Measurements from ENCODE around the gene BLVRB. TPM values are rescaled to one million over a fixed set of nuclear protein-coding genes. Genes with fewer than 3 reads are reported as not detected.
A peak's percentile ranks its signal among the peaks of the same experiment; 100 is the strongest.
"Not testable (repeated sequence)": the region's sequence is repeated elsewhere in the genome, so short reads cannot be mapped to it uniquely, and the experiment has no call there.

The BLVRB gene
- total RNA-seq, 2 experiments from 2014 or later = 34.1 to 35.6 TPM

DNA sequence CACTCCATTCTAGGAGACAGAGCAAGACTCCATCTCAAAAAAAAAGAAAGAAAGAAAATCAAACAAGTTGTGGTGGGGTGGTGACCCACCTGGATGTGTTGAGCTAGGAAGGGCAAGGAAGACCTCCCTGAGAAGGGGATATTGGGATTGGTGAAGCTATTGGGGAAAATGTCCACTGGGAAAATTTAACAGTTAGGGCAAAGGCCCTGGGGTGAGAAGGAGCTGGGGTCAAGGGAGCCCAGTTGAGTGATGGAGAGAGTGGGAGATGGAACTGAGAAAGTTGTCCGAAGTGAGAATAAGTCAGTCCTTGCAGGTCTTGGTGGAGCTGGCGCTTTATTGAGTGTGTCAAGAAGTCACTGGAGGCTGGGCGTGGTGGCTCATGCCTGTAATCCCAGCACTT, 27.3 kb downstream of the BLVRB start:
- H3K4me1 Mint-ChIP-seq = peaks cover 21% of the 10 kb centered on the region
- DNase-seq (no peak), ATAC-seq (no peak)
- ChIA-PET POLR2A (interaction anchor here (0.6 to 1.4 kb wide), 3 partner anchors 12 to 26 kb away, joined by 3 to 4 read pairs (median 3); no protein-coding TSS in a partner anchor), CTCF (interaction anchor here (2.6 kb wide), 1 partner anchor 12 kb away, joined by 13 read pairs; the partner anchor contains the start of gene SERTAD1)
- H3K9me3 Mint-ChIP-seq (ENCODE audit: low read depth) = no peaks in the 10 kb centered on the region
- peaks cover 8% of the 10 kb centered on the region for H3K36me3 Mint-ChIP-seq (ENCODE audit: low read depth)
- H3K27me3 Mint-ChIP-seq = no peaks in the 10 kb centered on the region
- no peak overlapping the region for H3K27ac Mint-ChIP-seq
- intact Hi-C loops (cut with DNase I, micrococcal nuclease) = no loop called here
- H3K4me3 Mint-ChIP-seq = no peak overlapping the region

DNA sequence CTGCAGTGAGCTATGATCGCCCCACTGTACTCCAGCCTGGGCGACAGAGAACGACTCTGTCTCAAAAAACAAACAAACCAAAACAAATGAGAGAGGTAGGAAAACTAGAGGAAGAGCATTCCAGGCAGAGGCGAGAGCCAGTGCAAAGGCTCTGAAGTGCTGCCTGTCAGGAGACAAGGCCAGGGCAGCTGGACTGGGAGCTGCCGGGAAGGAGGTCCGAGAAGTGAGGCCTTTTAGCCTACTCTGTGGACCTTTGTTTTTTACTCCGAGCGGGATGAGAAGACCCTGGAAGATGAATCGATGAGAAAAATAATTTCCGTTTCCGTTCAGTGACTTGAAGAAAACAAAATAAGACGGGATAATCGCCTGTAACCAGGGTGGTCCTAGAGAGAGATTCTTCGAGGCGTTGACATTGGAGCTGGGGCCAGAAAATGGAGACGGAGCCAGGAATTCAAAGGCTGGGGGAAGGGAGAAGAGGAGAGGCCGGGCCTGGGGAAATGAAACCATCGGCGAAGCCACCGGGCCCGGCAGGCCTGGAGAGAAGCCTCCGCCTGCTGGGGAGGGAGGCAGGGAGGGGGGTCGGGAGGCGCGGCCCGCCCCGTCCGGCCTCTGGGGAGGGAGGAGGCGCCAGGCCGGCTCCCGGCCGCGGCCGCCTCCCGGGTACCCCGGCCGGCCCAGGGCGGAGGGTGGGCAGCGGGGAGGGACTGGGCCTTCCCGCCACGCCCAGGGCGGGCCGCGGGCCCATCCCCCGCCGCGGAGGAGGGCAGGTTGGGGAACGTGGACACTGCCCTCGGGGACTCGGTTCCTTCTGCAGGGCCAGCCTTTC, 31.9 kb downstream of the BLVRB start:
- CTCF ChIA-PET = interaction anchor here (0.7 to 4.1 kb wide), 5 partner anchors 8 to 953 kb away, joined by 3 to 20 read pairs (median 3); partner anchors contain the start of genes BLVRB and TIMM50
- ATAC-seq (peak; percentile 86), DNase-seq (peak; percentile 74)
- peaks cover 15% of the 10 kb centered on the region for H3K4me1 Mint-ChIP-seq
- H3K27me3 Mint-ChIP-seq = no peaks in the 10 kb centered on the region
- peak overlapping the region; percentile 75 for H3K4me3 Mint-ChIP-seq
- intact Hi-C loops (cut with DNase I, micrococcal nuclease) = loop anchor here in 1 of 2 experiments (1.0 kb wide), 1 partner anchor 10 kb away; no protein-coding TSS in a partner anchor
- POLR2A ChIA-PET = interaction anchor here (0.6 to 2.2 kb wide), 4 partner anchors 8 to 28 kb away, joined by 3 to 8 read pairs (median 4); partner anchors contain the start of genes SERTAD1 and SERTAD3
- H3K9me3 Mint-ChIP-seq (ENCODE audit: low read depth) = no peaks in the 10 kb centered on the region
- H3K27ac Mint-ChIP-seq = peak overlapping the region; percentile 96
- H3K36me3 Mint-ChIP-seq (ENCODE audit: low read depth) = no peaks in the 10 kb centered on the region

DNA sequence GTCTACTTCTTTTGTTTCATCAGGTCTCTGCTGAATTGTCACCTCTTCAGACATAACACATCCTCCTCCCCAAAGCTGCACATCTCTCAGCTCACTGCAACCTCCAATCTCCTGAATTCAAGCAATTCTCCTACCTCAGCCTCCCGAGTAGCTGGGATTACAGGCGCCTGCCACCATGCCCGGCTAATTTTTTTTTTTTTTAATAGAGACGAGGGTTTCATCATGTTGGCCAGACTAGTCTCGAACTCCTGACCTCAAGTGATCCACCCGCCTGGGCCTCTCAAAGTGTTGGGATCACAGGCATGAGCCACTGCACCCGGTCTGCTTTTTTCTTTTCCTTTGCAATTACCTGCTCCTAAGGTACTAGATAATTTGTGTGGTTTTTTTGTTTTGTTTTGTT, 32.8 kb downstream of the BLVRB start:
- ChIA-PET CTCF (interaction anchor here (1.0 to 4.1 kb wide), 5 partner anchors 9 to 99 kb away, joined by 3 to 20 read pairs (median 4); partner anchors contain the start of gene BLVRB), POLR2A (interaction anchor here (0.6 to 2.2 kb wide), 2 partner anchors 10 to 27 kb away, joined by 5 to 8 read pairs; partner anchors contain the start of gene SERTAD3)
- H3K9me3 Mint-ChIP-seq (ENCODE audit: low read depth); H3K36me3 Mint-ChIP-seq (ENCODE audit: low read depth); ATAC-seq; DNase-seq; H3K27me3 Mint-ChIP-seq; H3K27ac Mint-ChIP-seq: not testable (repeated sequence)
- intact Hi-C loops (cut with DNase I, micrococcal nuclease) = loop anchor here in 1 of 2 experiments (1.0 kb wide), 1 partner anchor 11 kb away; no protein-coding TSS in a partner anchor
- Mint-ChIP-seq H3K4me1 (peaks cover 15% of the 10 kb centered on the region), H3K4me3 (peak overlapping the region; percentile 75)

DNA sequence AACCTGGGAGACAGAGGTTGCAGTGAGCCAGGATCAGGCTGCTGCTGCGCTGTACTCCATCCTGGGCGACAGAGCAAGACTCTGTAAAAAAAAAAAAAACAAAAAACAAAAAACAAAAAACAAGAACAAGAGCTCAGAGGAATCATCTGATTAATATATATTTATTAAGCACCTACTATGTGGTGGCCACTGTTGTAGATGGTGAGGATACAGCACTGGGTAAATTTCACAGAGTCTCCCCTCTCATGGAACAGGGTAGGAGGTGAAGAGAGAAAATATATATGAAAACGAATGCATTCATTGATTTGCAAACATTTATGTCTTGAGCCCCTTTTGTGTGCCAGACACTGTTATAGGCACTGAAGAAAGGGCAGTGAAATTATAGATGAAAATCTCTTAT, 33.8 kb downstream of the BLVRB start:
- H3K36me3 Mint-ChIP-seq (ENCODE audit: low read depth) = no peaks in the 10 kb centered on the region
- H3K4me3 Mint-ChIP-seq = no peak overlapping the region
- peaks cover 15% of the 10 kb centered on the region for H3K4me1 Mint-ChIP-seq
- intact Hi-C loops (cut with DNase I, micrococcal nuclease) = no loop called here
- POLR2A ChIA-PET = no interaction called here
- H3K27me3 Mint-ChIP-seq = no peaks in the 10 kb centered on the region
- H3K9me3 Mint-ChIP-seq (ENCODE audit: low read depth) = no peaks in the 10 kb centered on the region
- DNase-seq (no peak), ATAC-seq (no peak)
- CTCF ChIA-PET = interaction anchor here (1.1 to 1.5 kb wide), 2 partner anchors 9 to 11 kb away, joined by 3 to 4 read pairs; no protein-coding TSS in a partner anchor
- no peak overlapping the region for H3K27ac Mint-ChIP-seq

DNA sequence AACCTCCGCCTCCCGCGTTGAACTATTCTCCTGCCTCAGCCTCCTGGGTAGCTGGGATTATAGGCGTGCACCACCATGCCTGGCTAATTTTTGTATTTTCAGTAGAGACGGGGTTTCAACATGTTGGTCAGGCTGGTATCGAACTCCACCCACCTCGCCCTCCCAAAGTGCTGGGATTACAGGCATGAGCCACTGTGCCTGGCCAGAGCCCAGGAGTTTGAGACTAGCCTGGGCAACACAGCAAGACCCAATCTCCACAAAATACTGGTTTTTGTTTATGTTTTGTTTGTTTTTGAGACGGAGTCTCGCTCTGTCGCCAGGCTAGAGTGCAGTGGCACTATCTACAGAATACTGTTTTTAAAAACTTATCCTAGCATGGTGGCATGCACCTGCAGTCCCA, 35.3 kb downstream of the BLVRB start:
- CTCF ChIA-PET = interaction anchor here (0.6 to 1.1 kb wide), 2 partner anchors 60 to 130 kb away, joined by 4 read pairs; no protein-coding TSS in a partner anchor
- intact Hi-C loops (cut with DNase I, micrococcal nuclease); H3K36me3 Mint-ChIP-seq (ENCODE audit: low read depth); ATAC-seq; H3K9me3 Mint-ChIP-seq (ENCODE audit: low read depth); H3K27ac Mint-ChIP-seq; H3K4me3 Mint-ChIP-seq; POLR2A ChIA-PET; H3K27me3 Mint-ChIP-seq; DNase-seq: not testable (repeated sequence)
- peaks cover 21% of the 10 kb centered on the region for H3K4me1 Mint-ChIP-seq

DNA sequence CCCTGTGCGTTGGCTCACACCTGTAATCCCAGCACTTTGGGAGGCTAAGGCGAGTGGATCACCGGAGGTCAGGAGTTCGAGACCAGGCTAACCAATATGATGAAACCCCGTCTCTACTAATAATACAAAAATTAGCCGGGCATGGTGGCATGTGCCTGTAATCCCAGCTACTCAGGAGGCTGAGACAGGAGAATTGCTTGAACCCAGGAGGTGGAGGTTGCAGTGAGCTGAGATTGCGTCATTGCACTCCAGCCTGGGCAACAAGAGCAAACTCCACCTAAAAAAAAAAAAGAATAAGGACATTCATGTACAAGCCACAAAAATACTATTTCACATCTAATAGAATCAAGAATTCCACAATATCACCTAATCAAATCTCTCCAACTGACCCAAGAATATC, 37.3 kb downstream of the BLVRB start:
- not testable (repeated sequence) for H3K4me3 Mint-ChIP-seq; DNase-seq; H3K27me3 Mint-ChIP-seq; H3K36me3 Mint-ChIP-seq (ENCODE audit: low read depth); H3K27ac Mint-ChIP-seq; H3K9me3 Mint-ChIP-seq (ENCODE audit: low read depth); ATAC-seq
- ChIA-PET POLR2A (interaction anchor here (0.7 to 1.0 kb wide), 2 partner anchors 15 to 36 kb away, joined by 3 to 6 read pairs; no protein-coding TSS in a partner anchor), CTCF (interaction anchor here (0.6 to 0.7 kb wide), 2 partner anchors 1376 to 1717 kb away, joined by 3 read pairs; no protein-coding TSS in a partner anchor)
- intact Hi-C loops (cut with DNase I, micrococcal nuclease) = loop anchor here (5.0 kb wide), 3 partner anchors 289 to 834 kb away; partner anchors contain the start of genes COQ8B (in 1 of the 2), EGLN2 (in 1 of the 2), HNRNPUL1 (in 1 of the 2) and ITPKC (in 1 of the 2)
- H3K4me1 Mint-ChIP-seq = peaks cover 14% of the 10 kb centered on the region

DNA sequence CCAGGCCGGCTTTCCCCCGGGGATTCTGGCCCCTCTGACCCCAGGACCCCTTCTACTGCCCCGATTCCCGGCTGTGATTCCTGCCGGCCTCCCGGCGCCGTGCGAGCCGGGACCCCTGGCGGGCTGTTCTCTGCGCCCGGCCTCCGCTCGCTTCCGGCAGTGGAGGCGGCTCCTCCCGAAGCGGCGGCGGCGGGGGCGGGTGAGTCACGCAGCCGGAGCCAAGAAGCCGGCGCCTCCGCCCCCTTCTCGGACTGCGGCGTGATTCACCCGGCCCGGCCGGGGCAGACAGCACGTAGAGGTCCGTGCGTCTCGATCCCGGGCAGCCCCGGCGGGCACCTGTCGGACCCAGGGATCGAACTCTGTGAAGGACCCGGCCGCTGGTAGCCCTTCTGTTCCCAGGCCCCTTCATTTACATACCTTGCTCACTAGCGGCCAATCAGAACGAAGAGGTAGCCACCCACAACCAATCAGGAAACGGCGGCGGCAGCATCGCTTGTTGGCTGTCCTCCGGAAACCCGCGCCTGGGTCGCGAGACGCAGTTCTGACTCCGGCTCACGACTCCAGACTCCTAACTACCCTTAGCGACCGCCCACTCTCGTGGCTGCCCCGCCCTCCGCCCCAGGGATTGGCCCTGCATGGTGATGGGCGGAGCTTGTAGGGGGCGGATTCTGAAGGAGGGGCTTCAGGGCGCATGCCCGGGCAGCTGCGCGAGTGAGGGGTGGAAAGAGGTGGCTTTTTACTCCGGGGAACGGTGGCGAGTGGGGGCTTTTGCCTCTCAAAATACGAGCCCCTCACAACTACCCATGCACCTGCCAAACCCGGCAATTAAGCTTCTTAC, 39.9 kb downstream of the BLVRB start, which contains the start of gene SERTAD1:
Gene SERTAD1 (minus strand): TSS at position 543 of the 838 bp plus-strand sequence. CDS start 2,446 bp downstream, outside the sequence.
- H3K4me3 Mint-ChIP-seq = peak within 1 kb of the TSS; percentile 89
- H3K27ac Mint-ChIP-seq = peak within 1 kb of the TSS; percentile 96
- H3K9me3 Mint-ChIP-seq (ENCODE audit: low read depth) = no peaks in the 10 kb centered on the region
- H3K36me3 Mint-ChIP-seq (ENCODE audit: low read depth) = peaks cover 20% of the 10 kb centered on the region
- H3K4me1 Mint-ChIP-seq = peaks cover 20% of the 10 kb centered on the region
- ChIA-PET CTCF (interaction anchor here (0.6 to 1.7 kb wide), 9 partner anchors 9 to 369 kb away, joined by 3 to 13 read pairs (median 4); no protein-coding TSS in a partner anchor), POLR2A (interaction anchor here (0.6 to 1.3 kb wide), 9 partner anchors 9 to 455 kb away, joined by 3 to 9 read pairs (median 4); partner anchors contain the start of genes BLVRB and PSMC4)
- intact Hi-C loops (cut with DNase I, micrococcal nuclease) = loop anchor here (1.0 to 5.0 kb wide), 14 partner anchors 18 to 837 kb away; partner anchors contain the start of genes AKT2 (in 1 of the 2), BLVRB (in 1 of the 2), C19orf47 (in 1 of the 2) and COQ8B (in 1 of the 2)
- peak; percentile 91 for ATAC-seq
- H3K27me3 Mint-ChIP-seq = no peaks in the 10 kb centered on the region
- peak; percentile 100 for DNase-seq

DNA sequence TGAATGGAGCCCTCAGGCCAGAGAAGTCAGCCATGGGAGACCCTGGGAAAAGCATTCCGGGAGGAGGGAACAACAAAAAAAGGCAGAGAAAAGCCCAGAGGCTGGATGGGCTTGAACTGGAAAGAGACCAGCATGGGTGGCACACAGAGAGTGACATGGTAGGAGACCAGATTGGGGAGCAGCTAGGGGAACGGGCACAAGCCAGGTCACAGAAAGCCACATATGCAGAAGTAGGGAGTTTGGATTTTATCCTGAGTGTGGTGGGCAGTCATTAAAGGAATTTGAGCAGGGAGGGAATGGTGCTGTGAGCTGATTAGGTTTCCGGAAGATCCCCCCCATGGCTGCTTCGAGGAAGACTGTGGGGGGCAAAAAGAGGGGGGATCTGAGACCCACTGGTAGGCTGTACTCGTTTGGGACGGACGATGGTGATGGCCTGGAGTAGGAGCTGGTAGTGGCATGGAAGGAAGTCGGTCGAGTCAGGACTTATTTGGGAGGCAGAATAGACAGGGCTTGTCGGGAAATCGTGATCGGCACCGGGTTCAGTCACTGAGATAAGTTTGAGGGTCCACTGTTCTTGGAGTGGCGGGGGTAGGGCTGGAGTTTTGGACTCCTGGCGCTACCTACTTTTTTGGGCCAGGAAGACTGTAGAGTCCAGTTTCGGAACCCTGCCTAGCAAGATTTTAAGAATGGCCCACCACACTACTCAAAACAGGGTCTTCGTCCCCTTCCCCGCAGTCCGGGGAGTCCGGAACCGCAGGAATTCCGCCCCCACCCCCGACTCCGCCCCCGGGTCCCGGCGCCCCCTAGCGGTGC, 40.7 kb downstream of the BLVRB start:
- ChIA-PET CTCF (interaction anchor here (0.5 to 2.6 kb wide), 5 partner anchors 15 to 378 kb away, joined by 3 to 14 read pairs (median 4); partner anchors contain the start of gene BLVRB), POLR2A (interaction anchor here (0.6 kb wide), 1 partner anchor 10 kb away, joined by 4 read pairs; no protein-coding TSS in a partner anchor)
- DNase-seq (peak; percentile 38), ATAC-seq (no peak)
- no peaks in the 10 kb centered on the region for H3K27me3 Mint-ChIP-seq
- peak overlapping the region; percentile 89 for H3K4me3 Mint-ChIP-seq
- intact Hi-C loops (cut with DNase I, micrococcal nuclease) = loop anchor here (1.0 to 5.0 kb wide), 13 partner anchors 18 to 837 kb away; partner anchors contain the start of genes AKT2 (in 1 of the 2), BLVRB (in 1 of the 2), C19orf47 (in 1 of the 2) and COQ8B (in 1 of the 2)
- H3K9me3 Mint-ChIP-seq (ENCODE audit: low read depth) = no peaks in the 10 kb centered on the region
- peak overlapping the region; percentile 96 for H3K27ac Mint-ChIP-seq
- peaks cover 20% of the 10 kb centered on the region for H3K4me1 Mint-ChIP-seq
- H3K36me3 Mint-ChIP-seq (ENCODE audit: low read depth) = peaks cover 20% of the 10 kb centered on the region

DNA sequence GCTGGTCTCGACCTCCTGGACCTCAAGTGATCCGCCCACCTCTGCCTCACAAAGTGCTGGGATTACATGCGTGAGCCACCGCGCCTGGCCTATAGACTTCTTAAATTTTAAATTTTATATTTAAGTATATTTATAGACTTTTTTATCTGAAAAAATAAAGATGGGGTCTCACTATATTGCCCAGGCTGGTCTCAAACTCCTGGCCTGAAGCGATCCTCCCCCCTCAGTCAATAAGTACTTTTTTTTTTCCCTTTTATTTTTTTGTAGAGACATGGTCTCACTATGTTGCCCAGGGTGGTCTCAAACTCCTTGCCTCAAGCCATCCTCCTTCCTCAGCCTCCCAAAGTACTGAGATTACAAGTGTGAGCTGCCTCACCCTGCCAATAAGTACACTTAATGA, 41.6 kb downstream of the BLVRB start:
- ATAC-seq (no peak), DNase-seq (no peak)
- H3K27me3 Mint-ChIP-seq = no peaks in the 10 kb centered on the region
- intact Hi-C loops (cut with DNase I, micrococcal nuclease) = loop anchor here in 1 of 2 experiments (2.0 kb wide), 2 partner anchors 119 to 181 kb away; no protein-coding TSS in a partner anchor
- H3K27ac Mint-ChIP-seq = peak overlapping the region; percentile 84
- H3K36me3 Mint-ChIP-seq (ENCODE audit: low read depth) = peaks cover 20% of the 10 kb centered on the region
- peaks cover 22% of the 10 kb centered on the region for H3K4me1 Mint-ChIP-seq
- H3K9me3 Mint-ChIP-seq (ENCODE audit: low read depth) = no peaks in the 10 kb centered on the region
- peak overlapping the region; percentile 89 for H3K4me3 Mint-ChIP-seq
- ChIA-PET POLR2A (interaction anchor here (1.3 kb wide), 1 partner anchor 11 kb away, joined by 3 read pairs; no protein-coding TSS in a partner anchor), CTCF (interaction anchor here (0.8 to 2.6 kb wide), 3 partner anchors 16 to 40 kb away, joined by 3 to 14 read pairs (median 4); partner anchors contain the start of gene BLVRB)

Measured in activated CD4-positive, alpha-beta T cell treated with anti-CD3 and anti-CD28 coated beads for 36 hours (primary cell).